Omental fat pad (tissue), 4 donors: ENCODE data around the gene PRR7. TPM values are rescaled to one million over a fixed set of nuclear protein-coding genes. Genes with fewer than 3 reads are reported as not detected.

ENCODE experiments used
- ATAC-seq: fragments of 150-250 bp; one replicate; pipeline ENCODE4 v1.9.1; 2016; ENCODE audit warnings: mild to moderate bottlenecking, moderate library complexity; ENCODE audit not compliant: low FRiP score
- DNase-seq: peaks from one replicate; pipeline ENCODE4 v3.0.0-alpha.2; 2019; ENCODE audit warnings: low spot score
- total RNA-seq, 4 donors: library from RNA; depleted of rRNA; stranded (reverse); fragments of >200 nt; gene quantifications; one replicate each; pipeline ENCODE4 v1.1.0, GENCODE V29; 2016
- TF ChIP-seq, protein P1 (sequence below), 3 donors: fragments of 450-650 bp; IDR thresholded peaks; one replicate each; pipeline ENCODE4 v1.5.1; 2016 to 2017; ENCODE audit warnings: antibody characterized with exemption in 3 of 3, mild to moderate bottlenecking in 3 of 3, moderate library complexity in 2 of 3

Gene PRR7
- total RNA-seq, 4 donors from 2014 or later: 1.6 to 2.8 (median 2.1) TPM; not detected in 1

- ATAC-seq: no peak
- no peak for DNase-seq
- TF ChIP-seq, protein P1, sequence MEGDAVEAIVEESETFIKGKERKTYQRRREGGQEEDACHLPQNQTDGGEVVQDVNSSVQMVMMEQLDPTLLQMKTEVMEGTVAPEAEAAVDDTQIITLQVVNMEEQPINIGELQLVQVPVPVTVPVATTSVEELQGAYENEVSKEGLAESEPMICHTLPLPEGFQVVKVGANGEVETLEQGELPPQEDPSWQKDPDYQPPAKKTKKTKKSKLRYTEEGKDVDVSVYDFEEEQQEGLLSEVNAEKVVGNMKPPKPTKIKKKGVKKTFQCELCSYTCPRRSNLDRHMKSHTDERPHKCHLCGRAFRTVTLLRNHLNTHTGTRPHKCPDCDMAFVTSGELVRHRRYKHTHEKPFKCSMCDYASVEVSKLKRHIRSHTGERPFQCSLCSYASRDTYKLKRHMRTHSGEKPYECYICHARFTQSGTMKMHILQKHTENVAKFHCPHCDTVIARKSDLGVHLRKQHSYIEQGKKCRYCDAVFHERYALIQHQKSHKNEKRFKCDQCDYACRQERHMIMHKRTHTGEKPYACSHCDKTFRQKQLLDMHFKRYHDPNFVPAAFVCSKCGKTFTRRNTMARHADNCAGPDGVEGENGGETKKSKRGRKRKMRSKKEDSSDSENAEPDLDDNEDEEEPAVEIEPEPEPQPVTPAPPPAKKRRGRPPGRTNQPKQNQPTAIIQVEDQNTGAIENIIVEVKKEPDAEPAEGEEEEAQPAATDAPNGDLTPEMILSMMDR (IDR thresholded peaks at IDR 0.05): no peak
Observed at GRCh38 chr5:177502886-177503285, 56.3 kb downstream of the PRR7 start.

DNA sequence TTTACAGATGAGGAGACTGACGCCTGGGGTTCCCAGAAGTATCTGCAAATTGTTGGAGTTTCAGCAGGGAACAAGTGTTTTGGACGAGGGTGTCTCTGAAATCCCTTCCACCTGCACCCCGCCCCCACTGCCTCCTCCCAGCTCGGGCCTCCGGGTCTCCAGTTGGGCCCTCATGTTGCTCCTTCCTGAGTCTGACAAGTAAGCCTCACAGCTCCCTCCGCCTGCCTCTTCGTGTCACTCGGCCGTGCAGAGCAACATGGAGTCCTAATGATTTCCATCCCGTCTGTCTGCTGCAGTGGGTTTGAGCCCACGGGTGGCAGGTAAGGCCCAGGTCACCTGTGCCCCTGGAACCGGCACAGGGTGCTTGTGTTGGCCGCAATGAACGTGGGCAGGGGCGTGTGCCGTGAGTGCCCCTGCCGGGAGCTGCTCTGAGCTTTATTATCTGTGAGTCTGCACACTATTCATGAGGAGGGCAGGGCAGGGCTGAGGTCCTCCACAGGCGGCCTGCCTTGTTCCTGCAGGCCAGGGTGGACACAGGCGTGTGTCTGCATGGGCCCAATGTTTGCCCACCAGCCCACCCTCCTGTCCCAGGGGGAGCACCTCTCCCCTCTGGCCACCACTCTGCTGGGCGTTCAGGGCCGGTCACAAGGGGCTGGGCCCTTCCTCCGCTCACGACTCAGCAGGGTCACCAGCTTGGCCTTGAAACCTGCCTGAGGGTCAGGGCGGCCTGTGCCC is 56.9 kb downstream of the PRR7 start:
- DNase-seq (no peak), ATAC-seq (no peak)

GRCh38 chr5:177504086-177505056 is 57.8 kb downstream of the PRR7 start:
- ATAC-seq (no peak), DNase-seq (no peak)
- TF ChIP-seq, protein P1 (IDR thresholded peaks at IDR 0.05): no peak

More for the DNA sequence above, 56.9 kb downstream of the PRR7 start:
- TF ChIP-seq, protein P1 (IDR thresholded peaks at IDR 0.05): no peak

- ATAC-seq: no peak
Observed at GRCh38 chr5:177505075-177505474, 58.5 kb downstream of the PRR7 start.

More at GRCh38 chr5:177505075-177505474, 58.5 kb downstream of the PRR7 start:
- TF ChIP-seq, protein P1 (IDR thresholded peaks at IDR 0.05): no peak
- DNase-seq: no peak

Other genes starting within 250 kb of the PRR7 start
- gene RAB24, start 143.1 kb upstream of the PRR7 start, total RNA-seq: 10 to 100 TPM; 18.9 to 38.9 (median 23.8) TPM
- 100 to 1,000 TPM in 1 of 4 donors, 10 to 100 TPM in 3; 51.9 to 102 (median 67.5) TPM for gene PRELID1, start 143.0 kb upstream of the PRR7 start, total RNA-seq
- gene MXD3, start 134.9 kb upstream of the PRR7 start, total RNA-seq: 10 to 100 TPM in 1 of 4 donors, 1 to 10 TPM in 3; 3.5 to 26.8 (median 4.8) TPM
- gene LMAN2, start 95.1 kb upstream of the PRR7 start, total RNA-seq: 100 to 1,000 TPM; 129 to 164 (median 144) TPM
- 10 to 100 TPM in 1 of 4 donors, 1 to 10 TPM in 3; 7.1 to 25.1 (median 8.2) TPM for gene RGS14, start 88.9 kb upstream of the PRR7 start, total RNA-seq
- gene SLC34A1, start 62.4 kb upstream of the PRR7 start, total RNA-seq: not detected
- not detected for gene PFN3, start 46.2 kb upstream of the PRR7 start, total RNA-seq
- 1 to 10 TPM in 1 of 4 donors, under 1 TPM in 3; 0.38 to 3.0 (median 0.63) TPM for gene F12, start 37.2 kb upstream of the PRR7 start, total RNA-seq
- gene GRK6, start 20.1 kb upstream of the PRR7 start, total RNA-seq: 10 to 100 TPM; 16.1 to 45.5 (median 27.2) TPM
- 10 to 100 TPM; 33.5 to 78.5 (median 38.3) TPM for gene DBN1, start 26.8 kb downstream of the PRR7 start, total RNA-seq
- gene PDLIM7, start 50.8 kb downstream of the PRR7 start, total RNA-seq: 10 to 100 TPM; 20.0 to 63.2 (median 34.2) TPM
- gene DOK3, start 63.0 kb downstream of the PRR7 start, total RNA-seq: 10 to 100 TPM in 3 of 4 donors, 1 to 10 TPM in 1; 7.4 to 41.0 (median 16.3) TPM
- gene DDX41, start 70.1 kb downstream of the PRR7 start, total RNA-seq: 10 to 100 TPM; 66.2 to 93.7 (median 73.6) TPM
- 10 to 100 TPM; 43.3 to 92.5 (median 50.9) TPM for gene FAM193B, start 107.7 kb downstream of the PRR7 start, total RNA-seq
- gene TMED9, start 145.4 kb downstream of the PRR7 start, total RNA-seq: 100 to 1,000 TPM in 3 of 4 donors, 10 to 100 TPM in 1; 81.0 to 129 (median 105) TPM
- gene B4GALT7, start 153.3 kb downstream of the PRR7 start, total RNA-seq: 10 to 100 TPM; 19.5 to 46.4 (median 25.8) TPM